Measurements from ENCODE around the gene SLC35D2. TPM values are rescaled to one million over a fixed set of nuclear protein-coding genes. Genes with fewer than 3 reads are reported as not detected.

SLC35D2 gene
- 32.1 and 51.3 TPM in 2 replicates for total RNA-seq (2014; rRNA removed; shearing (Covaris generic))

DNA sequence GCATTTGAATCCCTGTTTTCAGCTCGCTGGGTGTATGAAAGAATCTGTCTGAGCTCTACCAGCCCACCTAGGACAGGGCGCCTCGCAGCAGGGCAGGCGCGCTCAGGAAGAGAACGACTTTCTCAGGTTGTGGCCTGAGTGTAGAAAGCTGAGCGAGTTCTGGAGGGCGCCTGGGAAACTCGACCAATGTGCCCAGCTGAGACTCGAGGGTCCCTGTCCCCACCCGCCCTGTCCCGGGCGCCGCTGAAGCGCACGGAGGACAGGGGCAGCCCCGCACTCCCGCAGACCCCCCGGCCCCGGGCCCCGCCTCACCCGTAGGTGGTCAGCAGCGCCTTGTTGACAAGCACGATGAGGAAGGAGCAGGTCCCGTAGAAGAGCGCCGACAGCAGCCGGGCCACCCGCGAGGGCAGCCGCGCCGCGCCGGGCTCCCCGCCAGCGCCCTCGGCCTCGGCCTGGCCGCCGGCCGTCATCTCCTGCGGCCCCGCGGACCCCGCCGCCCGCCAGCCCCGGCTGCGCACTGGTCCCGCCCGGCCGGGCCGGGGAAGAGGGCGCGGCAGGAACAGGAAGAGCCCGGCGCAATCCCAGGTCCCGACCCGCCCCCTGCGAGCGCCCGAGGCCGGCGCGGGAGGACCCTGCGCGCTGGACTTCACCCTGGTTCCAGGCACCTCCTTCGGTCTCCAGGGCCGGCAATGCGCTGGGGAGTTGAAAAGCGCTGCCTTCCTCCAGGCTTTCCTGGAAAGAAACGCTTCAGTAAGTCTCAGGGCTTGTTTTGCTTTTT, at the start of gene SLC35D2:
Gene SLC35D2 (minus strand): TSS at position 547 of the 778 bp plus-strand sequence. CDS start 77 bp downstream, at position 470.
- peak; percentile 78 for DNase-seq (ENCODE audit: low read depth)

DNA sequence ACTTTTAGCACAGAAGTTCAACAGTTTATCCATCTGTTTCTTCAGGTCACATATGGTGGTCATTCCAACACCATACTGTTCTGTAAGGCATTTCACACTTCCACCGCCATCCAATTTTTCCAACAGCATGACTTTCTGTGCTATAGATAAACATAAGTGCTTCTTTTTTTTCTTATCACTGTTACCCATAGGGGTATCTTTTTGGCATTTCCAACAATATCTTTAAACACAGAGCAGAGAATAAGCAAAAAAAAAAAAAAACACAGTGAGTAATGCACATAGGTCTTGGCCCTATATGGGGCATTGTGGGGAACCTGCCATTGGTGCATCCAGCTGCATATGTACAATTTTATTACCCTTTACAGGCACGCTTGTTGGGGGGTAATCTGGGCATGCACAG, 46.9 kb upstream of the SLC35D2 start:
- DNase-seq (ENCODE audit: low read depth) = no peak

DNA sequence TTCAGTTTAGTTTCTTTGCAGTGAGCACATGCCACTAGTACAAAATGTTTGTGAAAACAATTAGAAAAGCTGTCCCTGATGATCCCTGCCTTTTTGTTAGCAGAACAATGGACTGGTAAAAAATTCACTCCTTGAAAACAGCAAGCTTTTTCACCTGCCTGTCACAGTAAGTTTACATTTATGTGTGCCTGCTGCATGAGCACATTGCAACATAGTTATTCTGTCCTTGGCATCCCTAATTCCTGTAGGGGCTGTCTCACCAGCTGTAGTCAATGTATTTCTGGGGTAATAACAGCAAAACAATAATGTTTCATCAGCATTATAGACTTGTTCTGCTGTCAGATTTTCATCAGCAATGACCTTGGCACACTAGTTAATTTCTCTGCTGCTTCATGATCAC, 46.2 kb upstream of the SLC35D2 start:
- DNase-seq (ENCODE audit: low read depth) = no peak

DNA sequence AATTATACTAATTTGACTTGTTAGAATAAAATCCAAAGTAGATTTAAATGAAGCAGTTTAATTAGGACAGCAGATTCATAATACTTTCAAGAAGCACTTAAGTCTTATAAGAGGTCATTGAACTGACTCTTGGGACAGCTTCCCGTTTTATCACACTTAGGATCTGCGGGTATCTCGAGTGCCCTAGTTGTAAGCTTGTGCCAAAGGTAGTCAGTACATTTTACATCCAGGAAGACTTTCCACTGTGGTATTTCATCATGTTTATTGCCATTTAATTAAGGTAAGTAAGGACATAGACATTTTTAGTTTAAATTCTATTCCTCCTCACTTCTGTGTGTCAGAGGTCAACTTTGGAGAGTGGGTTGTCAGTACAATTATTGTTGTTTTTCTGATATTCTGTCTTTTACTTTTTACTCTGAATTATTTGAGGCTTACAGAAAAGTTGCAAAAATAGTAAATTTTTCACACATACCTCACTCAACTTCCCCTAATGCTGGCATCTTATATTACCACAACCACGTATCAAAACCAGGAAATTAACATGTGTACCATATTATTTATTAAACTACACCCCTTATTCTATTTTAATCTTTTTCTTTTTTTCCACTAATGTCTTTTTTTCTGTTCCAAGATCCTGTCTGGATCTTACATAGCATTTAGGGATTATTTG, 42.1 kb upstream of the SLC35D2 start:
- DNase-seq (ENCODE audit: low read depth) = no peak

DNA sequence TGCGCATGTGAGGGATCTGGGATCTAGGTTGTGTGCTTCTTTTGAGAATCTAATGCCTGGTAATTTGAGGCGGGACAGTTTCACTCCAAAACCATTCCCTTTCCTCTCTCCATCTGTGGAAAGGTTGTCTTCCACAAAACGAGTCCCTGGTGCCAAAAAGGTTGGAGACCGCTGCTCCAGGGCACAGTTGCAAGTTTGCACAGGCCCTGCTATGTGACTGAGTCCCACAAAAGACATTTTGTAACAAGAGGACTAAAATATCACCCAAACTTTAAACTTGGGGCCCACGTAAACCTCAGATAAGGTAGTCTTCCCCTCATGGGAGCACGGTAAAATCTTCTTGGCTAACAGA, 40.5 kb upstream of the SLC35D2 start:
- DNase-seq (ENCODE audit: low read depth) = no peak

DNA sequence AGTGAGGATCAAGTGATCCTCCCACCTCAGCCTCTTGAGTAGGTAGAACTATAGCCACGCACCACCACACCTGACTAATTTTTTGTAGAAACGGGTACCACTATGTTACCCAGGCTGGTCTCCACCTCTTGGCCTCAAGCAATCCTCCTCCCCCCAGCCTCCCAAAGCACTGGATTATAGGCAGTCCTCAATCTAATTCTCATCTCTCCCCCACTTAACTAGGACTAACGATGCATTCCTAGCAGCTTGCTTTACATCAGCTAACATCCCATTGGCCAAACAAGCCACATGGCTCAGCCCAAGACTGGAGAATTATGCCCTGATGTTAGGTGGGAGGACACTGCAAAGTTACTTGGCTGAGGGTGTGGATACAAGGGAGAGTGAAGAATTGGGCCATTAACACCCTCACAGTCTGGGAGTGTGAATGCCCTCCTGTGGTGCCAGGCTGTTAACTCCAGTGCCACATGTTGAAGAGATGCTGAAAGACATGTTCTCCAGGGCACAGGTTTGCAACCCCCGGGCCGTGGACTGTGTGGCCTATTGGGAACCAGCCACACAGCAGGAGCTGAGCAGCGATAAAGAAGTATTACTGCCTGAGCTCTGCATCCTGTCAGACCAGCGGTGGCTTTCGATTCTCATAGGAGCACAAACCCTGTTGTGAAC, 39.9 kb upstream of the SLC35D2 start:
- DNase-seq (ENCODE audit: low read depth) = no peak

DNA sequence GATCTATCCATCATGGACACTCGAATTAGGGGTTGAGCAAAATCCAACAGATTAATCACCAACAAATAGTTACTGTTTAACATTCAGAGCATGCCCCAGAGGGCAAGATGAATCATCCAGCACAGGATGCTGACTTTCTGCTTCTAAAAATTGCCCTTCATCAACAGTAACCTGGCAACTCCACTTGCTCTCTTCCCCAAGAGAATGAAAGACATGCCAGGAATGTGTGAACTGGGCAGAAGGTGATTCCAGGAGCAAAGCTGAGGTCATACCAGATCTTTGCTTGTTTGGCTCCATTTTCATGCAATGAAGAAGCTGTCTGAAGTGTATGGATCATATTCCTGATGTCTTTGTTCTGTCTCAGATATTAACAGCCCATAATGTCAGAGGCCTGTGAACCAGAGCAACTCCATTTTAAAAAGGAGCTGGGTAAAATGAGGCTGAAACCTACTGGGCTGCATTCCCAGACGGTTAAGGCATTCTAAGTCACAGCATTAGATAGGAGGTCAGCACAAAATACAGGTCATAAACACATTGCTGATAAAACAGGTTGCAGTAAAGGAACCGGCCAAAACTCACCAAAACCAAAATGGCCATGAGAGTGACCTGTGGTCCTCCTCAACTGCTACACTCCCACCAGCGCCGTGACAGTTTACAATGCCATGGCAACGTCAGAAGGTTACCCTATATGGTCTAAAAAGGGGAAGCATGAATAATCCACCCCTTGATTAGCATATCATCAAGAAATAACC, 37.1 kb upstream of the SLC35D2 start:
- DNase-seq (ENCODE audit: low read depth) = peak; percentile 100

DNA sequence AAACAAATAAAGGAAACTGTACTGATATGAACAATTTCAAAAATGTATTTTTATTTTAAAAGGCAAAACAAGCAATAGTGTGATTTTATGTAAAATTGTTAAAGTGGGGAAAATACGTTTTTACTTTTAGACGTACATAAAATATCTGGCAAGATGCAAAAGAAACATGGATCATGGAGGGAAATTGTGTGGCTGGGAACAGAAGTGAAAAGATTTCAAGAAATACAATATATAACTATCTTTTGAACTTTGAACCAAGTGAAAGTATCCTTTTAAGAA, 36.1 kb upstream of the SLC35D2 start:
- DNase-seq (ENCODE audit: low read depth) = no peak

DNA sequence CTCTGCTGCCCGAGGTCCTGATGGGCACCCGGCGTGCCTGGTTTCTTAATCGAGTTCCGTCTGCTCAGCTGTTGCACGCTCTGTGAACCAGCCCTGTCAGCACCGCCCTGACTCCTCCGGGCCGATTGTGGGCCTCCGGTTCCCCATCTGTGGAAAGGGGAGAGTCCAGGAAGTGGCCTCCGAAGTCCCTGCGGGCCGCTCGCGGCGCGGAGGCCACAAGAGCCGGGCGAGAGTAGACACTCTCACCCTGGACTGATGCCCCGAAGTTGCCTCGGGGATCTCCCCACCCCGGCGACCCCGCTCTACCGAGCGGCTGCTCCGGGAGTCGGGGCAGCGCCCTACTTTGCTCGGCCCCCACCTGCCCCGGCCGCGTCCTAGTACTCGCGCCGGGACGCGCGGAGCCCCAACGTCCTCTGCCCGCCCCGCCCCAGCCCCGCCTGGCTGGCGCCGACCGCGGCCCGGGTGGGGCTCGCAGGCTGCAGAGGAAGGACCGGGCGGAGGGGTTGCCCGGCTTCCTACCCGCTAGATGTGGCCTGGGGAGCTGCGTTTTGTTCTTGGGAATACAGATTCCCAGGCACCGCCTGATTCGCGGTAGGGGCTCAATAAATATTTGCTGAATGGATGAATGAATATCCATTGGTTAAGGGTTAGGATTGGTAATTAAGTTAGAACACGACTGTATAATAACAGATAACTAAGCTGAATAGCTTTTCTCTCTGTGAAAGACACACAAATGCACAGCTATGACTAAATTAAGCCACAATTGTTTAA, 35.6 kb upstream of the SLC35D2 start:
- DNase-seq (ENCODE audit: low read depth) = peak; percentile 85

DNA sequence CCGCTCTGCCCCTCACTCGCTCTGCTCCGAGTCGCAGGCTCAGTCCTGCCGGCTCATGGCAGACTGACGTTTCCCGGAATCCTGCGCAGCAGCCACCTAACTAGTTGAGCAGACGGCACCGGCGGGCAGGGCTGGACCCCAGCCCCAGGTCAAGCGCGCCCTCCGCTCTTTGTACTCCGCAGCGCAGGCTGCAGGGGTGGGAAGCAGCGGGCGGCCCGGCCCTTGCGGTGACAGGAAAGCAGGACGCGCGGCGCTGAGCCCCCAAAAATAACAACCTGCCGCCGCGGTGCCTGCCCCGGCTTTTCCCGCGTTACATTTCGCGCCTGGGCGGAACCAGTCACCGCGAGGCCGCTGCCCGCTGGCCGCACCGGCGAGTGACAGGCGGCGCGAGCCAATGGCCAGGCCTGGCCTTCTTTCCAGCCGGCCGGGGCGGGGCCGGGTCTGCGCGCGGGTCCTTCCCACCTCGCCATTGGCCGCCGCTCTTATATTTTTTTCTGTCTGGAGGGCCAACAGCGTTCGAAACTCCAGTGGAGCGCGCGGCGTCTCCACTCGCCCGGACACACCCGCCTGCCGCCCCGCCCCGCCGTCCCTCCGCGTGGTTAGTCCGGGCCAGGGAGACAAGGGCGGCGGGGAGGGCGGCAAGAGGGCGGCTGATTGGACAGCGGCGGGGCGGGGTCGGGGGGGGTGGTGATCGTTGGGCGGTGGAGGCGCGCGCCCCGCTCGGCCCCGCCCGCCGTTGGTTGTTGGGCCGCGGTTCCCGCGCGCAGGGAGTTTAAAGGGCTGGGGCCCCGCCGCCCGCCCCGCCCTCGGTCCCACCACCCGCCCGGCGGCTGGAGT, 34.8 kb upstream of the SLC35D2 start, which contains the start of gene ZNF367:
Gene ZNF367 (minus strand): TSS at position 288 of the 837 bp plus-strand sequence. CDS start 338 bp downstream, outside the sequence.
- peak; percentile 98 for DNase-seq (ENCODE audit: low read depth)

DNA sequence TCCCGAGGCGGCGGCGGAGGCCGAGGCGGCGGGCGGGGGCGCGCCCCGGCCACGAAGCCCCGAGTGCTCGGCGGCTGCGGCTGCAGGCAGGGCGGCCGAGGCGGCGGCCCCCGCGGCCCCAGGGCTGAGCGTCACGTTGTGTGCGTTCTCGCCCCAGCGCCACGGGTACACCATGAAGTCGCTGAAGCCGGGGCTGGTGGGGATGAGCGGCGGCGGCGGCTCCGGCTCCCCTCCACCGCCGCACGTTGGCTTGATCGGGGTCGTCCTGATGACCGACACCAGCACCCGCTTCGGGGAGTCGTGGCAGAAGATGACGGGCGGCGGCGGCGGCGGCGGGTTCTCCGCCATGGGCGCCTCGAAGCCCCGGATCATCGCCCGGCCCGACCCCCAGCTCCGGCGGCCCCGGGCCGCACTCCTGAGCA, 34.2 kb upstream of the SLC35D2 start:
- peak; percentile 39 for DNase-seq (ENCODE audit: low read depth)

DNA sequence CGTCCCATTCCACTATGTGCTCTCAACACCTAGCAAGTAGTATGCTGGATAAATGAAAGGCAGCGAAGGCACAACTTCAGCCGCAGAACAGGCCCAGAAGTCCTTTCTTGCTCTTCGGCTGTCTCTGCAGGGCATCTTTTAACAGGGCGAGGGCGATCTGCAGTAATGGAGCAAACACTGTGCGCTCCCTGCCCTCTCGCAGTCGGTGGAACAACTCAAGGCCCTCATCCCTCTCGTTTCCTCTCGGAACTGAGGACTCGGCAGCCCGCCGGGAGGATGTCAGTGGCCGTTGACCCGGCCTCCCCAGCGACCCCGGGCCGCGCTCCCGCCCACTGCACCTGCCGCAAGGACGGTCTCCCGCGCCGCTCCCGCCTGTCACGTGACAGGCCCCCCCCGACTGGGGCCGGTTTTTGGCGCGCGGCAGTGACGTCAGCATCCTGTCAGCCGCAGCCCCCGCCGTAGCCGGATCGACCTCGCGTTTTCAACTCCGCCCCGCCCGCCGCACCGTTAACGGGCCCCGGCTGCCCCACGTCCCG, 33.6 kb upstream of the SLC35D2 start:
- DNase-seq (ENCODE audit: low read depth) = peak; percentile 80

DNA sequence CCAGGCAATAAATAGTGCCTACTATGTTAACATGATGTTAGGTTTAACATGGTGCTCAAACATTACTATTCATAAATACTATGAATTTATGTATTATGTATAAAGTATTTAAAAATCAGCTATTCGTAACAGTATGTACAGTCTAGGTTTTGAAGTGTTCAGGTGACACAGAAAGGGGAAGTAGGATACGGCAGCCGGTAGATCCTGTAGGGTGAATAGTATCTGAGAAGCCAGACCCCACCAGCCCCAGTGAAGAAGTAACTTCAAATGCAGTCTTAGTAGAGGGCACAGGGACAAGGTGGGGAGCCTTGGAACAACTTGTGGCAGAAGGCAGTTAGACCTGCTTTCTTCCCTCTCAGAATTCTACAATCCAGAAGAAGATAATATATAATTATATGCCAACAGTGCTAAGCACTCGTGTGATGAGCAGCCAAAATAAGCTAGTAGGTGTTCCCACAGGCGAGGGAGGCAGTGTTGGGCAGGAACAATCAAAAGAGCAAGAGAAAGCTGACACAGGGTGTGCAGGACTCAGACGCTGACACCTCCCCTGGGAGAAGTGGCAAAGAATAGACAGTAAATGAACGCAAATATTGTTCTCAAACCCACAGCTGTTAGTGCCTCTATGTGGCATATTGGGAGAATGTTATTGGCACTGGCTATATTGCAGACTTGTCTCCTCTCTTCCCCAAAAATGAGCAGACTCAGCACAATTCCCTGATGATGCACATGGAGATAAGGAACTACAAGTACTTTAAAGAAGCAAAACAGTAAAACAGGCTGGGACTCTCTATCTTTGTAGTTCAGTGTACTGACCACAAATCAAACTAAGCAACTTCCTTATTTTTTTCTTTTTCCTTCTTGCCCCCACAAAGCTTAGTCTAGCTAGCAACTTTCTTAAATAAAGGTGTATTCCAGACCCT, 30.1 kb upstream of the SLC35D2 start:
- DNase-seq (ENCODE audit: low read depth) = no peak

DNA sequence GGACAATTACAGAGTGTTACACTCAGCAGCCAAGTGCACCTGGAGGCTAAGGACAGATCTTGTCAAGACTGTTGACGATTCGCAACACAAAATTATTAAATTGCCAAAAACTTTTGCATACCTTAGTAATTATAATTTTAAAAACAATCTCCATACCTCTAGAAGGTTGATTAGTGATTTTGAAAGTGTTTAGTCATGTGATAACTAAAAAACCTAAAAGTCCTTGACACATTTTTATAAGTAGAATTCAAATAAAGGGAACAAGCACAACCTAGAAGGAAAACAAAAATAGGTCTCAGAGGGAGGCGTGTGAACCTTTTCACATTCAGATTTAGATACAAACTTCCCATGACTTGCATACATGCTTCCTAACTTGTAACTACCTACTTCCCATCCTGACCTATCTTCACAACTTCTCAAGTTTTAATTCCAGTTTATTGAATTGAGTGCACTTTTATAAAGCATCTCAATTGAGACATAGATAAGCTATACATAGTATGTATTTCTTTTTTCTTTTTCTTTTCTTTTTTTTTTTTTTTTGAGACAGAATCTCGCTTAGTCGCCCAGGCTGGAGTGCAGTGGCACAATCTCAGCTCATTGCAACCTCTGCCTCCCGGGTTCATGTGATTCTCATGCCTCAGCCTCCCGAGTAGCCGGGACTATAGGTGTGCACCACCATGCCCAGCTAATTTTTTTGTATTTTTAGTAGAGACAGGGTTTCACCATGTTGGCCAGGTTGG, 28.8 kb upstream of the SLC35D2 start:
- DNase-seq (ENCODE audit: low read depth) = no peak

DNA sequence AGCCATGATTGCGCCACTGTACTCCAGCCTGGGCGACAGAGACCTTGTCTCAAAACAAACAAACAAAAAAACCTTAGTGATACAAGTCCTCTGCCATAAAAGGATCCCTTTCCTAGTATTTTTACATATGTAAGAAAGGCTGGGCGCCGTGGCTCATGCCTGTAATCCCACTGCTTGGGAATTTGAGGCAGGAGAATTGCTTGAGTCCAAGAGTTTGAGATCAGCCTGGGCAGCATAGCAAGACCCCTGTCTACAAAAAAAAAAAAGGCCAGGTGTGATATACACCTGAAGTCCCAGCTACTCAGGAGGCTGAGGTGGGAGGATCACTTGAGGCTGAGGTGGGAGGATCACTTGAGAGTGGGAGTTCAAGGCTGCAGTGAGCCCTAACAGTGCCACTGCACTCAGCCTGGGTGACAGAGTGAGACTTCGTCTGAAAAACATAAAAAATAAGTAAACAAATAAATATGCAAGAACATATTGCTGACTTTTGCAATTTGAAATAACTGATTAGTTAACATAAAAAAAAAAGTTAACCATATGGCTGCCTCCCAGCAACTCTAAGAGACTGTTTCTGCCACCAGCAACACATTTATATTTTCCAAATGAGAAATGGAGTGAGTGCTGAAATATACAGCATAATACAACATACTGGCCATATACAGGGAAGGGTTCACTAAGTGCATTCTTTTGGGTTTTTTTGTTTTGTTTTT, 27.8 kb upstream of the SLC35D2 start:
- DNase-seq (ENCODE audit: low read depth) = no peak

DNA sequence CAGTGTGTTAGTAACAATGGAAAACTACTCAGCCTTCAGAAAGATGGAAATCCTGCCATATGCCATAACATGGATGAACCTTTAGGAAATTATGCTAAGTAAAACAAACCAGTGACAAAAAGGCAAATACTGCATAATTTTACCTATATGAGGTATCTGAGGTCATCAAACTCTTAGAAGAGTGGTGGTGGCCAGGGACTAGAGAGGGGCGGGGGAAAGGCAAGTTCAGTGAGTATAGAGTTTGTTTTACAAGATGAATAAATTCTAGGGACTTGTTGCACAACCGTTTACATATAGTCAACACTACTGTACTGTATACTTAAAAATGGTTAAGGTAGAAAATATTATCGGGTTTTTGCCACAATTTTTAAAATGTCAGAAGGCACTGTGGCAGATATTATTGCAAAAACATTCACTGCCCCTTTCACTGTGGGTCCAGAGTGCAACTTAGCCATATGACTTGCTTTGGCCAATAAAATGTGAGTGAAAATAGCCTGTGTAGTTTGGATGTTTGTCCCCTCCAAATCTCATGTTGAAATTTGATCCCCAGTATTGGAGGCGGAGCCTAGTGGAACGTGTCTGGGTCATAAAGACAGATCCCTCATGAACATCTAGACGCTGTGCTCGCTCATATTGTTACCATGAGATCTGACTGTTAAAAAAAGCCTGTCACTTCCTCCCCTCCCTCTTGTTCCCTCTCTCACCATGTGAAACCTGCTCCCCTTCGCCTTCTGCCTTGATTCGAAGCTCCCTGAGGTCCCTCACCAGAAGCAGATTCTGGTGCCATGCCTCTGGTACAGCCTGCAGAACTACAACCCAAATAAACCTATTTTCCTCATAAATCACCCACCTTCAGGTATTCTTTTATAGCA, 25.1 kb upstream of the SLC35D2 start:
- no peak for DNase-seq (ENCODE audit: low read depth)
